ENCODE measurements around the gene PLPP4.

Gene PLPP4

GRCh38 chr10:120517881-120518484 is 61.0 kb downstream of the PLPP4 start:
- no peak for DNase-seq (ENCODE audit: low read depth)

GRCh38 chr10:120521880-120522279 is 64.9 kb downstream of the PLPP4 start:
- DNase-seq (ENCODE audit: low read depth), result no peak

GRCh38 chr10:120527691-120528090 is 70.7 kb downstream of the PLPP4 start:
- no peak for DNase-seq (ENCODE audit: low read depth)

- no peak for DNase-seq (ENCODE audit: low read depth)
Observed at GRCh38 chr10:120530699-120531098, 73.7 kb downstream of the PLPP4 start.

GRCh38 chr10:120538091-120538490 is 81.1 kb downstream of the PLPP4 start:
- DNase-seq (ENCODE audit: low read depth), result no peak

GRCh38 chr10:120539076-120539475 is 82.0 kb downstream of the PLPP4 start:
- DNase-seq (ENCODE audit: low read depth), result no peak

- no peak for DNase-seq (ENCODE audit: low read depth)
Observed at GRCh38 chr10:120540486-120540885, 83.5 kb downstream of the PLPP4 start.

- DNase-seq (ENCODE audit: low read depth), result no peak
Observed at GRCh38 chr10:120541984-120542383, 85.0 kb downstream of the PLPP4 start.

GRCh38 chr10:120542591-120542990 is 85.6 kb downstream of the PLPP4 start:
- DNase-seq (ENCODE audit: low read depth), result no peak

GRCh38 chr10:120543291-120543690 is 86.3 kb downstream of the PLPP4 start:
- DNase-seq (ENCODE audit: low read depth), result no peak

GRCh38 chr10:120548210-120548609 is 91.2 kb downstream of the PLPP4 start:
- DNase-seq (ENCODE audit: low read depth), result no peak

- DNase-seq (ENCODE audit: low read depth), result no peak
Observed at GRCh38 chr10:120552262-120552661, 95.2 kb downstream of the PLPP4 start.

GRCh38 chr10:120553911-120554310 is 96.9 kb downstream of the PLPP4 start:
- no peak for DNase-seq (ENCODE audit: low read depth)

- no peak for DNase-seq (ENCODE audit: low read depth)
Observed at GRCh38 chr10:120555436-120555835, 98.4 kb downstream of the PLPP4 start.

GRCh38 chr10:120555842-120556532 is 99.0 kb downstream of the PLPP4 start:
- DNase-seq (ENCODE audit: low read depth), result no peak

- DNase-seq (ENCODE audit: low read depth), result no peak
Observed at GRCh38 chr10:120557311-120557710, 100.3 kb downstream of the PLPP4 start.

- no peak for DNase-seq (ENCODE audit: low read depth)
Observed at GRCh38 chr10:120559800-120560199, 102.8 kb downstream of the PLPP4 start.

- no peak for DNase-seq (ENCODE audit: low read depth)
Observed at GRCh38 chr10:120562956-120563355, 105.9 kb downstream of the PLPP4 start.

GRCh38 chr10:120570418-120570817 is 113.4 kb downstream of the PLPP4 start:
- DNase-seq (ENCODE audit: low read depth), result no peak

- DNase-seq (ENCODE audit: low read depth), result no peak
Observed at GRCh38 chr10:120571266-120571665, 114.2 kb downstream of the PLPP4 start.

GRCh38 chr10:120572307-120572706 is 115.3 kb downstream of the PLPP4 start:
- DNase-seq (ENCODE audit: low read depth), result no peak

- no peak for DNase-seq (ENCODE audit: low read depth)
Observed at GRCh38 chr10:120573355-120573754, 116.3 kb downstream of the PLPP4 start.

- no peak for DNase-seq (ENCODE audit: low read depth)
Observed at GRCh38 chr10:120574981-120575380, 118.0 kb downstream of the PLPP4 start.

- no peak for DNase-seq (ENCODE audit: low read depth)
Observed at GRCh38 chr10:120575411-120575810, 118.4 kb downstream of the PLPP4 start.

All from stimulated activated CD8-positive, alpha-beta memory T cell treated with anti-CD3 and anti-CD28 coated beads, Interleukin-12 subunit alpha, Interleukin-12 subunit beta, amount 100 ng/mL, for 4 hours (primary cell).